ENCODE measurements around the gene BCAS2.

The BCAS2 gene

GRCh38 chr1:114554577-114554976 is 26.8 kb downstream of the BCAS2 start:
- DNase-seq (ENCODE audit: low read depth in 1 of 2, low spot score in 1 of 2) = no peak
- TF ChIP-seq CTCF (IDR thresholded peaks at IDR 0.05; ENCODE audit: insufficient read depth, low read length) (no peak), GABPA (IDR thresholded peaks at IDR 0.05; ENCODE audit: low read depth) (no peak), POLR2AphosphoS5 (IDR thresholded peaks at IDR 0.05; ENCODE audit: low read depth) (no peak), REST (IDR thresholded peaks at IDR 0.05; ENCODE audit: insufficient replicate concordance, low read depth) (no peak), SPI1 (IDR thresholded peaks at IDR 0.05; ENCODE audit: borderline replicate concordance, low read depth) (no peak)

GRCh38 chr1:114552106-114552639 is 29.2 kb downstream of the BCAS2 start:
- TF ChIP-seq REST (IDR thresholded peaks at IDR 0.05; ENCODE audit: insufficient replicate concordance, low read depth) (no peak), CTCF (IDR thresholded peaks at IDR 0.05; ENCODE audit: insufficient read depth, low read length) (no peak), GABPA (IDR thresholded peaks at IDR 0.05; ENCODE audit: low read depth) (no peak), SPI1 (IDR thresholded peaks at IDR 0.05; ENCODE audit: borderline replicate concordance, low read depth) (no peak), POLR2AphosphoS5 (IDR thresholded peaks at IDR 0.05; ENCODE audit: low read depth) (no peak)
- Histone ChIP-seq H3K27ac (replicated peaks) (no peak overlapping the region), H3K27me3 (ENCODE audit: insufficient read depth, poor library complexity, severe bottlenecking) (no peaks in the 10 kb centered on the region), H3K4me3 (replicated peaks; ENCODE audit: insufficient read depth, low read length) (no peak overlapping the region)
- no peak for DNase-seq (ENCODE audit: low read depth in 1 of 2, low spot score in 1 of 2)

More at GRCh38 chr1:114554577-114554976, 26.8 kb downstream of the BCAS2 start:
- Histone ChIP-seq H3K4me3 (replicated peaks; ENCODE audit: insufficient read depth, low read length) (no peak overlapping the region), H3K27me3 (ENCODE audit: insufficient read depth, poor library complexity, severe bottlenecking) (no peaks in the 10 kb centered on the region), H3K27ac (replicated peaks) (no peak overlapping the region)

GRCh38 chr1:114551400-114551799 is 30.0 kb downstream of the BCAS2 start:
- H3K27me3 ChIP-seq (ENCODE audit: insufficient read depth, poor library complexity, severe bottlenecking) = no peaks in the 10 kb centered on the region
- no peak overlapping the region for H3K4me3 ChIP-seq (replicated peaks; ENCODE audit: insufficient read depth, low read length)
- no peak overlapping the region for H3K27ac ChIP-seq (replicated peaks)
- TF ChIP-seq POLR2AphosphoS5 (IDR thresholded peaks at IDR 0.05; ENCODE audit: low read depth) = no peak
- TF ChIP-seq GABPA (IDR thresholded peaks at IDR 0.05; ENCODE audit: low read depth) = no peak
- TF ChIP-seq CTCF (IDR thresholded peaks at IDR 0.05; ENCODE audit: insufficient read depth, low read length) = no peak
- TF ChIP-seq REST (IDR thresholded peaks at IDR 0.05; ENCODE audit: insufficient replicate concordance, low read depth) = no peak
- no peak for TF ChIP-seq SPI1 (IDR thresholded peaks at IDR 0.05; ENCODE audit: borderline replicate concordance, low read depth)
- no peak for DNase-seq (ENCODE audit: low read depth in 1 of 2, low spot score in 1 of 2)
